Muscle layer of duodenum (tissue), 2 donors: ENCODE data around the gene ALG14.
A peak's percentile ranks its signal among the peaks of the same experiment; 100 is the strongest.

ENCODE experiments used
- H3K27ac ChIP-seq: one replicate; pipeline ENCODE4 v1.7.0; 2013; ENCODE audit warnings: mild to moderate bottlenecking, low read length
- H3K27me3 ChIP-seq: one replicate; pipeline ENCODE4 v1.7.0; 2013; ENCODE audit warnings: low read depth, mild to moderate bottlenecking, control low read depth, low read length
- H3K36me3 ChIP-seq, 2 donors: one replicate each; pipeline ENCODE4 v1.7.0; 2013; ENCODE audit warnings: low read length in 2 of 2, control low read depth in 1 of 2, mild to moderate bottlenecking in 1 of 2; ENCODE audit not compliant: insufficient read depth in 2 of 2, control insufficient read depth in 1 of 2
- H3K4me1 ChIP-seq, 2 donors: one replicate each; pipeline ENCODE4 v1.7.0; 2013; ENCODE audit warnings: low read length in 2 of 2, mild to moderate bottlenecking in 2 of 2, control low read depth in 1 of 2, moderate library complexity in 1 of 2; ENCODE audit not compliant: insufficient read depth in 2 of 2, control insufficient read depth in 1 of 2
- H3K4me3 ChIP-seq, 2 donors: one replicate each; pipeline ENCODE4 v1.7.0; 2013; ENCODE audit warnings: low read length in 2 of 2, low read depth in 1 of 2, mild to moderate bottlenecking in 1 of 2
- H3K9me3 ChIP-seq, 2 donors: one replicate each; pipeline ENCODE4 v1.7.0; 2013; ENCODE audit warnings: low read length in 2 of 2, control low read depth in 1 of 2, mild to moderate bottlenecking in 1 of 2; ENCODE audit not compliant: control insufficient read depth in 1 of 2
- donor health status: healthy.

Gene ALG14

DNA sequence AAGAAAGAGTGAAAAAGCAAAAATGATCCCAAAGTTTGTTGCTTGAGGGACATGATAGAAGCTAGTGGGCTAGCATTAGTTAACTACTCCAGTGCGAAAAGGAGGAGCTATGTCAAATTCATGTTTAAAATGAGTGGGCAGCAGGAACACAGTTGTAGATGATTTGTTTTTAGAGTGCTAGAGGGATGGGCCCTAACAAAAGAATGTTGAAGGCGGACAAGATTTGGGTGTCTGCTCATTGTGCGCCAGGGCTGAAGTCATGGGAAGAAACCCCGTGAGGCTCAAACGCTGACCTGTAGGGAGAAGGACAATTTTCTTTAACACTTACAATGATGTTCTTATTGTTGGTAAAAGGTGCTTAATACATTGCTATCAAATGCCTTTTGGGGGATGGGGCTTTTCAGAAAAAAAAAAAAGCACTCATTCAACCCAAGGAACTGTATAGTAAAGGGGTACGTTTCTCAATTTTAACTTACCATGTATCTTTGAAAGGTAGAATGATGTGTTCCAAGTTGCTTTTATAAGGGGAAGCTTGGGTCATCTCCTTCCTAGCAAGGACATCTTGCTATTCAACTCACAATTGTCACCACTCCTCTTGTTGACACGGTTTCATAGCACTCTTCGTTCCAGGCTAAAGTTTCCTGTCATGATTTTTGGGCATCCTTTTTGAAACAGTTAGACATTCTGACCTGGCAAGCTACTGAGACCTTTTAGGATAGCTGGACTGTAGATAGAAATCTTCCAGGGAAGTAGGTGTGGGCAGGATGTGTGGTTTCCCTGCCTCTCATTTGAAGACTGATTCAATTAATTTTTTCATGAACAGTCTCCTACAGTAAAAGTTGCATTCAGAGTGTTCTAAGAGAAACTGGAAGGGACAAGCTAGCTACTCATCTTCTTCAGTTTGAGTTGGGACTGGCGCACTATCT lies 92.8 kb downstream of the ALG14 start:
- no peaks in the 10 kb centered on the region for H3K9me3 ChIP-seq
- no peaks in the 10 kb centered on the region for H3K27me3 ChIP-seq
- H3K27ac ChIP-seq = peak overlapping the region; percentile 37
- H3K36me3 ChIP-seq = no peaks in the 10 kb centered on the region
- no peak overlapping the region for H3K4me3 ChIP-seq
- H3K4me1 ChIP-seq = peaks cover 0 to 4% of the 10 kb centered on the region in 2 donors

- no peaks in the 10 kb centered on the region for H3K9me3 ChIP-seq
- peaks cover 0 to 4% of the 10 kb centered on the region in 2 donors for H3K4me1 ChIP-seq
- no peaks in the 10 kb centered on the region for H3K36me3 ChIP-seq
- no peak overlapping the region for H3K27ac ChIP-seq
- no peaks in the 10 kb centered on the region for H3K27me3 ChIP-seq
- no peak overlapping the region for H3K4me3 ChIP-seq
Measured at GRCh38 chr1:94979131-94979530, 93.6 kb downstream of the ALG14 start.

GRCh38 chr1:94978401-94978800 lies 94.3 kb downstream of the ALG14 start:
- H3K4me1 ChIP-seq = peaks cover 2 to 4% of the 10 kb centered on the region in 2 donors
- H3K27me3 ChIP-seq = no peaks in the 10 kb centered on the region
- H3K9me3 ChIP-seq = no peaks in the 10 kb centered on the region
- H3K36me3 ChIP-seq = no peaks in the 10 kb centered on the region
- H3K27ac ChIP-seq = no peak overlapping the region
- H3K4me3 ChIP-seq = no peak overlapping the region

GRCh38 chr1:94976971-94977548 lies 95.7 kb downstream of the ALG14 start:
- Histone ChIP-seq H3K9me3 (no peaks in the 10 kb centered on the region), H3K4me1 (peaks cover 3 to 4% of the 10 kb centered on the region in 2 donors), H3K27ac (no peak overlapping the region), H3K36me3 (no peaks in the 10 kb centered on the region), H3K4me3 (no peak overlapping the region), H3K27me3 (no peaks in the 10 kb centered on the region)

GRCh38 chr1:94974824-94975223 lies 97.9 kb downstream of the ALG14 start:
- no peaks in the 10 kb centered on the region for H3K36me3 ChIP-seq
- no peak overlapping the region for H3K27ac ChIP-seq
- H3K9me3 ChIP-seq = no peaks in the 10 kb centered on the region
- no peak overlapping the region for H3K4me3 ChIP-seq
- peaks cover 0 to 3% of the 10 kb centered on the region in 2 donors for H3K4me1 ChIP-seq
- H3K27me3 ChIP-seq = no peaks in the 10 kb centered on the region

GRCh38 chr1:94974241-94974640 lies 98.5 kb downstream of the ALG14 start:
- Histone ChIP-seq H3K27me3 (no peaks in the 10 kb centered on the region), H3K36me3 (no peaks in the 10 kb centered on the region), H3K4me3 (no peak overlapping the region), H3K4me1 (peaks cover 0 to 3% of the 10 kb centered on the region in 2 donors), H3K9me3 (no peaks in the 10 kb centered on the region), H3K27ac (peak overlapping the region; percentile 42)

DNA sequence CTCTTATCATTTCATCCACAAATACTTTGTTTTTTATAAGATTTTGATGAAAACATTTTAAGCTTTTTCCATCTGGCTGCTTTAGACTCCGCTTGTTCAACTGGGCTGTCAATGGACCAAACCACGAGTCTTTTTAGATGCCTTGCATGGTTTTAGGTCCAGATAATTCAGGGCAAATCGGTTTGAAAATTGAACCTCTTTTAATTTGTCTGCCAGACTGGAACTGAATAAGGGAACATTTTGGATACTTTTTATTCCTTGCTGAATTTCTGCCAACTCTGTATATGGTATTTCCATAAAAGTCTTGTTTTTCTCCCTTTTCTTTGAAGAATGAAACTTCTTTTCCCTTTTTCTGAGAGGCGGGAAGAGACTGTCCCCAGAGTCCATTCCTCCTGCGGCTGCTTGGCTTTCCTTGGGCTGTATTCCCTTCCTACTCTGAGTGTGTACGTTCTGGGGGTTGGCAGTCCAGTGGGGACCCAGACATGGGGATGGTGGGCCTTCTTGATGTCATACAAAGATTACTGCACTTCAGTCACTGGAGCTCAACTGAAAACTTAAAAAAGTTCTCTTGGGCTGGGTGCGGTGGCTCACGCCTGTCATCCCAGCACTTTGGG lies 99.3 kb downstream of the ALG14 start:
- H3K4me3 ChIP-seq = no peak overlapping the region
- H3K9me3 ChIP-seq = no peaks in the 10 kb centered on the region
- peaks cover 0 to 3% of the 10 kb centered on the region in 2 donors for H3K4me1 ChIP-seq
- no peaks in the 10 kb centered on the region for H3K36me3 ChIP-seq
- H3K27ac ChIP-seq = peak overlapping the region; percentile 14
- H3K27me3 ChIP-seq = no peaks in the 10 kb centered on the region

GRCh38 chr1:94971491-94971924 lies 101.2 kb downstream of the ALG14 start:
- Histone ChIP-seq H3K27ac (no peak overlapping the region), H3K27me3 (no peaks in the 10 kb centered on the region)

DNA sequence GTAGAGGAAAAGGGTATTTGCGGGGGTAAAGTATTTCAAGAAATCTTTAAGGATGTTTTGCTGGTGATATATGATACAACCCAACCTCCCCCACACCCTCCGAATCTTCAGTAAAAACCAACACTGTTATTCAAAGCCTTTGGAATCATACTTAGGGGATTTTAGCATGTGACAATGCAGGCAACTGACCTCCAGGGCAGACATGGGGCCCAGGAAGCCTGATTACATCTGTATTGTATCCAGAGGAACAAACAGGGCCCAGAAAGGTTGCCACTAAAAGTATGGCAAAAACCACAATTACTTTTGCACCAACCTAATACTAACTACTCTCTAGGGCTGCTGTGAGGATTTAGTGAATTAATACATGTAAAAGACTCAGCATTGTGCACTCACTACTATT lies 102.0 kb downstream of the ALG14 start:
- Histone ChIP-seq H3K4me1 (peaks cover 0 to 3% of the 10 kb centered on the region in 2 donors), H3K36me3 (no peaks in the 10 kb centered on the region), H3K4me3 (no peak overlapping the region), H3K27me3 (no peaks in the 10 kb centered on the region), H3K27ac (no peak overlapping the region), H3K9me3 (no peaks in the 10 kb centered on the region)

More at GRCh38 chr1:94971491-94971924, 101.2 kb downstream of the ALG14 start:
- Histone ChIP-seq H3K9me3 (no peaks in the 10 kb centered on the region), H3K4me1 (peaks cover 0 to 3% of the 10 kb centered on the region in 2 donors), H3K36me3 (no peaks in the 10 kb centered on the region), H3K4me3 (no peak overlapping the region)

DNA sequence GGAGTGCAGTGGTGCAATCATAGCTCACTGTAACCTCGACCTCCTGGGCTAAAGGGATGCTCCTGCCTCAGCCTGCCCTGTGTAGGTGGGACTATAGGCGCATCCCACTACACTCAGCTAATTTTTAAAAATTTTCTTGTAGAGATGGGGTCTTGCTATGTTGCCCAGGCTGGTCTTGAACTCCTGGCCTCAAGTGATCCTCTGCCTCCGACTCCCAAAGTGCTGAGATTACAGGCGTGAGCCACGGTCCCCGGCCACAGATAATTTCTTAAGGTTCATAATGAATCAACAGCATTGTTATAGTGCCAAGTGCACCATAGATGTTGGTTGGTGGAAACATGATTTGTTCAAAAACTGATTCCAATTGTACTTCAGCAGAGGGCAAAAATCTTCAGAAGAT lies 103.6 kb downstream of the ALG14 start:
- Histone ChIP-seq H3K36me3 (no peaks in the 10 kb centered on the region), H3K27me3 (no peaks in the 10 kb centered on the region), H3K4me1 (peaks cover 0 to 3% of the 10 kb centered on the region in 2 donors), H3K9me3 (no peaks in the 10 kb centered on the region), H3K27ac (no peak overlapping the region), H3K4me3 (no peak overlapping the region)

DNA sequence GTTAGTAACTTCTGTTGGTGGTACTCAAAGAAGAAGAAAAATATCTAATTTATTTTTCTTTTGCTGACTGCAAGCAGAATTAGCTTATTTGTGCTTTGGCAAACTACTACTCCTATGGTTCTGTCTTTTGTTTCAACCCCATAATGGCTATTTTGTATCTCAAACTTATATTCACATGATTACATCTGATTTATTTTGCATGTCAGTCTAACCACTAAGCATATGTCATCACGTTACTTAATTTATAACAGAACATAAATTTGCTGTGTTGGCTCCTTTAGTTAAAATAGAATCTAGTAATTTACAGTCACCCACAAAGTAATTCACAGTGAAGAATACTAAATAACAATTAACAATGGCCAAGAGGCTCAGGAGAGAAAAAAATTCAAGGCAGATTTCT lies 106.7 kb downstream of the ALG14 start:
- no peaks in the 10 kb centered on the region for H3K27me3 ChIP-seq
- H3K36me3 ChIP-seq = no peaks in the 10 kb centered on the region
- no peaks in the 10 kb centered on the region for H3K9me3 ChIP-seq
- H3K4me3 ChIP-seq = no peak overlapping the region
- no peak overlapping the region for H3K27ac ChIP-seq
- H3K4me1 ChIP-seq = peaks cover 0 to 4% of the 10 kb centered on the region in 2 donors
